NCI-H1436 (cell line): ENCODE results near the gene SAP30.

Source experiments
- DNase-seq: peaks from one replicate; lab custom pipeline; 2025; lab: John Stamatoyannopoulos, UW

Gene SAP30, protein sequence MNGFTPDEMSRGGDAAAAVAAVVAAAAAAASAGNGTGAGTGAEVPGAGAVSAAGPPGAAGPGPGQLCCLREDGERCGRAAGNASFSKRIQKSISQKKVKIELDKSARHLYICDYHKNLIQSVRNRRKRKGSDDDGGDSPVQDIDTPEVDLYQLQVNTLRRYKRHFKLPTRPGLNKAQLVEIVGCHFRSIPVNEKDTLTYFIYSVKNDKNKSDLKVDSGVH

DNA sequence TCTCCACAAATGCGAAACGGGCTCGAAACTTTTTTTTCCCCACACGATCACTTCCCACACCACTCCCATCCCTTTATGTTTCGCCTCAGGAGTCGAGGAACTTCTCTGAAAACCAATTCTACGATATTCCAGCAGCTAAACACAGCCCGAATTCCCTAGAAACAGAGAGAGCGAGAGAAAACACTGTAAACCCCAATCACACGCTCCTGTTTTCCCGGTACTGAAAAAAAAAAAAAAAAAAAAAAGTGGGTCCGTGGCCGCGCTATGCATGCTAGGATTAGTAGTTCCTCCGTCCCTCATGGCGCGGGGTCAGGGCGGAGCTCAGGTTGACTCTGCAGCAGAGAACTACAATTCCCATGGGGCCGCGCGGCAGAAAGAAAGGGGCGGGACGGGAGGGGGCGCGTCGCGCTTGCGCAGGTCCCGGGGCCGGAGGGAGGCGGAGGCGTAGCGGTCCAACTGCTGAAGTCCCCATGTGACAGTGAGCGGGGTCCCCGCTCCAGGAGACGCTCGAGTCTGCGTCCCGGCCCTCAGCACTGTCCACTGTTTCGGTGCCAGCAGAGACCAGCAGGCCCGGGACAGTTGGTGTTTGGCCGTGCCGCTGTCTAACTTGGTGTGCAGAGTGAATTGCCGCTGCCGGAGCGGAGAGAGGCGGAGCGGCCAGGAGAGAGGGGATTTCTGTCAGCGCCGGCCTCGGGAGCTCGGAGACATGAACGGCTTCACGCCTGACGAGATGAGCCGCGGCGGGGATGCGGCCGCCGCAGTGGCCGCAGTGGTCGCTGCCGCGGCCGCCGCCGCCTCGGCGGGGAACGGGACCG, at the start of gene SAP30:
Gene SAP30, plus strand, starts transcription at position 478 of the 815 bp plus-strand sequence. Its CDS starts 229 bp downstream, at position 707.
- DNase-seq = peak; percentile 98

DNA sequence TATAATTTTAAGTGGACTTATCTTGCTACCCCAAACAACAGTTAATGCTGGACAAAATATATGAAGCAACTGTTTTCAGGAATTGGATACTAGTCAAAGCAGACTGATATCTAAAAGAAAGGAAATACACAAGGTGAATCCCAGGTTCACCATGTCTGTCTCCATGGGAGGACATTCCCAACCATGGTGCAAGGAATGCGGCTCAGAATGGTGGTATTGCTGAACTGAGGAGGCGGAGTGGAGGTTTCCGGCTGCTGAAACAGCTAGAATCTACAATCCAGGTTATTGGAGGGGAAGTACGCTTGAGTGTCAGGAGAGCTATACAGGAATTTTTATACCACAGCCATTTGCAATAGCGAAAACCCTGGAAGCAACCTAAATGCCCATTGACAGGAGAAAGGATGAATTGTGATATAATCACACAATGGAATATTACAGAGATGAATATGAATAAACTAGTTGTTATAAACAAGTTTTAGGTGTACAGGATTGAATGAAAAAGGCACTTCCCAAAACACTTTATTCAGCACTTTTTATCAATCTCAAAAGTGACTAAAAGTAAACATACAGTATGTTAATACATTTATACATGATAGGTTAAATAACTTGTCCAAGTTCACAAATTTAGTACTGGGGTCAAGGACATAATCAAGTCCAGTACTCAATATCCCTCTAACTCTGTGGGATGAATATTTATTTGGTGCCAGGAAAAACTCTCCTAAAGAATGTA, 45.6 kb upstream of the SAP30 start:
- no peak for DNase-seq

- DNase-seq = no peak
Measured at GRCh38 chr4:173328236-173328901, 42.4 kb upstream of the SAP30 start.

GRCh38 chr4:173330590-173330989, 40.2 kb upstream of the SAP30 start:
- DNase-seq = no peak

DNA sequence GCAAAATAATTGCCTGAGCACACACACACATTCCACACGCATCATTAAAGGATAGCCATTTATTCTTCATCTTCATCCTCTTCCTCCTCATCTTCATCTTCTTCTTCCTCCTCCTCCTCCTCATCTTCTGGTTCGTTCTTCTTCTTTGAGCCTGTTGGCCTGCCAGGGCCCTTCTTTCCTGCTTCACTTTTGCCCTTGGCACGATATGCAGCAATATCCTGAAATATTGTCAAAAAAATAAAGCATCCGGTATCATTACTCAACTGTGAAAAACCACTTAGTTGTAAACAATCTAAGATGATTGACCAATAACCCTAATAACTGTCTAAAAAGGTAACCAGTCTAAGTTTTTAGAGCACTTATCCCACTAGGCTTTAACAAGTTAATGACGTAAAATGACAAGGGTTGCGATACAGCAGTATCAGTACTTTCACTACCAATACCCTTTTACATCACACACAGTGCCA, 38.7 kb upstream of the SAP30 start:
- DNase-seq = no peak

- DNase-seq = no peak
Measured at GRCh38 chr4:173332963-173333657, 37.6 kb upstream of the SAP30 start.

DNA sequence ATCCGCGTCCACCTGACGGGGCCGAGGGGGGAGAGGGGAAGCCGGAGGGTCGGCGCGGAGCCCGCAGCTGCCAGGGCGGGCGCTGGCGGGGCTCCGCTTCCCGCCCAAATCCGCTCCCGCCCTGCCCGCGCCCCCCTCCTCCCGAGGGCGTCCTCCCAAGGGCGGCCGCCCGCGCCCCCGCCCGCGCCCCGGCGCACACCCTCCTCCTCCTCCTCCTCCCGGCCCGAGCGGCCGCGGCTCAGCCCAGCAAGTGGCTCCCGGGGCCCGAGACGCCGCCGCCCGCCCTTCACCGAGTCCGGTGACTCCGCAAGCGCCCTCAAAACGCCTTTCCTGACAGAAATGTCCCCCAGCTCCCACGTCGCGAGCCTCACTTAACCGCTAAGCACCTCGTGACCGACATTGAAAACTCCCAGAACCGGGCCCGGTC, 37.1 kb upstream of the SAP30 start:
- peak; percentile 46 for DNase-seq

- peak; percentile 100 for DNase-seq
Measured at GRCh38 chr4:173334085-173334890, 36.5 kb upstream of the SAP30 start, which contains the start of gene HMGB2. TSS of gene HMGB2 (minus strand) at chr4:173334358. CDS start at chr4:173333649, 709 bp downstream.

GRCh38 chr4:173334891-173335752, 35.6 kb upstream of the SAP30 start:
- DNase-seq = peak; percentile 90

GRCh38 chr4:173337463-173337862, 33.3 kb upstream of the SAP30 start:
- DNase-seq = no peak

DNA sequence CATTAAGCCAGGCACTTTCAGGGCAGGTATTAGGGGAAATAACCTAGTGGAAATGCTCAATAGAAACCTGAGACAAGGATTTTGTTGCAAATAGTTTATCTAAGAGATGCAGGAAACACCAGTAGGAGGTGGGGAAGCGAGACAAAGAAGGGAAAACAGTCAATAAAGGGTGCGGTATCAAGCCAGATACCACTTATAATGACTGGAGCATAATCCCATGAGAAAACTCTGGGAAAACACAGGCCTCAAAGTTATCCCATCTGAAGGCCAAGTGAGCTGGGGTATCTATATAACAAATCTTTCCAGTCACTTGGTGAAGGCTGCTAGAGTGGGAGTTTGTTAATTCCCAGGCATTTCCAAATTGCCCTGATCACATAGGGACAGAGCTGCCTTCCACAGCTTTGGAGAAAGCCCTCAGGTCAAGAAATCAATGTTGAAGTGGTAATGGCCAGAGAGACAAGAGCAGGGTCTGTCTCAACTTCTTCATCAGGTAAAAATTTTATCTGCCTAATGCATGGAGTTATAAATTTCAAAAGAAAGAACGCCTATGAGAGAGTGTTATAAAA, 26.8 kb upstream of the SAP30 start:
- DNase-seq = no peak

- DNase-seq = no peak
Measured at GRCh38 chr4:173345648-173346047, 25.1 kb upstream of the SAP30 start.

GRCh38 chr4:173346074-173346473, 24.7 kb upstream of the SAP30 start:
- DNase-seq = no peak

GRCh38 chr4:173347467-173347866, 23.3 kb upstream of the SAP30 start:
- no peak for DNase-seq

- peak; percentile 55 for DNase-seq
Measured at GRCh38 chr4:173357939-173358338, 12.8 kb upstream of the SAP30 start.

DNA sequence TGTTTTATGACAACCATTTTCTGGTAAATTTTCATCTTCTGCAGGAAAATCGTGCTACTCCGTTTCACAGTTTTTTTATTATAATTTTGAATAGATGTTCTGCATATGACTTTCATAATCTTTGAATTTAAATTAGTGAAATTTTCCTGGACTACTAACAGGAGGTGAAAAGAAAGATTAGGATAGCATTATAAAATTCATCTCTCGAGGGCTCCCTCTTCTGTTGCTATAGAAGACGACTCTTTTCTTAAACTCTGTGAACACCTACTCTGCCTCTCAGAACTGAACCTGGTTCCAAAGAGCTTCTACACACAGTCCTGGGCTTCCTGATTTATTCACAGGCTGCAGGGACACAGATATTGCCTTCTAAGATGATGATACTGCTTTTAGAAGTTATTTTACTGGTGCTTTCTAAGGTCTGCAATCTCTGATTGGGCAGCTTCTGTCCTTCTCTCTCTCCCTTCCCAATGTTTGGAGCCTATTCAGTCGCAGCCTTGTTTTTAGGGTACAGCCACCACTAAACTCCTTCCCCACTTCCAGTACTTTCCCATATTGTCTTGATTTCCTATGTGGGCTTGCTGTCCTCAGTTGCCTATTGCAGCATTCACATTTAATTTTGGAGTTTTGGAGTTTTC, 10.1 kb upstream of the SAP30 start:
- DNase-seq = no peak

GRCh38 chr4:173362666-173363065, 8.1 kb upstream of the SAP30 start:
- no peak for DNase-seq

DNA sequence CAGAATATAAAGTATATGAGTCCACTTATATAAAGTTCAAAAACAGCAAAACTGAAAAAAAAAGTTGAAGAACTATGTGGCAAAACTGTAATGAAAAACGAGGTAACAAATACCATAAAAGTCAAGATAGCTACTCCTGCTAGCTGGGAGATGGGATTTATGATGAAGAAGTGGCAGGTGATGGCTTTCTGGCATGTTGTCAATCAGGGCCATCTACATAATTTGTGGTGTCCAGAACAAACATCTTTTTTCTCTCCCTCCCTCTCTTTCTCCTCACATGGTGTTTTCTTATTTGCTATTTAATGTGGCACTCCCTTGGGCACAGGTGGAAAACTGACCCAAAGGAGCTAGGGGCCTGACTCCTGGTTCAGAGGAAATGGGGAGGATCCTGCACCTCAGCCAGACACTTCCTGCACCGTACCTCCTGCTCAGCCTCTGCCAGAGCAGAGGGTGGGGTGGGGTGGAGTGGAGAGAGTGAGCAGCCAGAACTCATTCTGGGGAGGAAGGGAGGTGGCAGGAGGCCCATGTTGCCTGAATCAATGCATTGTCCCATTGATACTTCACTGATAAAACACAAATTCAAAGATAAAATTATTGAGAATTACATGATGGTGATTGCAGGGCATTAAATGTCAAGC, 5.3 kb upstream of the SAP30 start:
- no peak for DNase-seq
